HEK293 (cell line): ENCODE data around the gene IPCEF1.

ENCODE experiments used
- CTCF ChIA-PET: fragments of 350-600 bp; formaldehyde crosslinking; extraction: SDS; loops from one replicate; lab custom pipeline; 2021; ENCODE audit warnings: antibody characterized with exemption; lab: Yijun Ruan, JAX
- POLR2A ChIA-PET: fragments of 300-600 bp; formaldehyde crosslinking; extraction: SDS; loops from one replicate; lab custom pipeline; 2020; ENCODE audit warnings: antibody characterized with exemption, inconsistent platforms; lab: Yijun Ruan, JAX
- H3K27ac ChIP-seq: fragments of 200-500 bp; sonication (Bioruptor generic); 2 replicates; pipeline ENCODE4 v1.5.1; 2014; ENCODE audit warnings: low read depth, low read length, control low read depth, inconsistent platforms; ENCODE audit errors: extremely low read depth
- H3K36me3 ChIP-seq, 2 experiments: fragments of 200-500 bp in 1 of 2; sonication (Bioruptor generic) in 1 of 2; 1 replicate in 1 of 2; 2 replicates in 1 of 2; pipeline ENCODE4 v1.5.1; 2014 to 2017; ENCODE audit warnings: inconsistent platforms in 2 of 2, low read length in 2 of 2; ENCODE audit not compliant: control insufficient read depth in 2 of 2, insufficient read depth in 1 of 2
- H3K4me1 ChIP-seq: fragments of 200-500 bp; sonication (Bioruptor generic); 2 replicates; pipeline ENCODE4 v1.5.1; 2014; ENCODE audit warnings: mild to moderate bottlenecking, low read length, inconsistent platforms; ENCODE audit not compliant: control insufficient read depth, insufficient read depth
- H3K4me3 ChIP-seq: 2 replicates; pipeline ENCODE4 v1.5.1; 2011; ENCODE audit warnings: low read depth, mild to moderate bottlenecking, control low read depth, low read length, moderate library complexity
- H3K9me3 ChIP-seq: fragments of 200-500 bp; sonication (Bioruptor generic); 2 replicates; pipeline ENCODE4 v1.5.1; 2014; ENCODE audit warnings: low read depth, low read length, inconsistent platforms; ENCODE audit not compliant: control insufficient read depth, insufficient read depth
- FEZF1 ChIP-seq: fragments of 450-650 bp; formaldehyde crosslinking; IDR thresholded peaks from 2 replicates; pipeline ENCODE4 v1.5.1; 2016; ENCODE audit warnings: missing biosample characterization, missing genetic modification characterization
- GLI2 ChIP-seq: fragments of 450-650 bp; formaldehyde crosslinking; IDR thresholded peaks from 2 replicates; pipeline ENCODE4; 2017; ENCODE audit warnings: missing biosample characterization, missing genetic modification characterization, low read depth, borderline replicate concordance
- GLIS2 ChIP-seq: fragments of 450-650 bp; formaldehyde crosslinking; IDR thresholded peaks from 2 replicates; pipeline ENCODE4 v1.5.1; 2016; ENCODE audit warnings: missing biosample characterization, missing genetic modification characterization
- SCRT1 ChIP-seq: fragments of 450-650 bp; formaldehyde crosslinking; IDR thresholded peaks from 2 replicates; pipeline ENCODE4 v1.5.1; 2016; ENCODE audit warnings: missing biosample characterization, missing genetic modification characterization, borderline replicate concordance
- SP2 ChIP-seq: fragments of 450-650 bp; formaldehyde crosslinking; IDR thresholded peaks from 2 replicates; pipeline ENCODE4 v1.5.1; 2016; ENCODE audit warnings: missing biosample characterization, missing genetic modification characterization
- YY1 ChIP-seq: fragments of 450-650 bp; formaldehyde crosslinking; IDR thresholded peaks from 2 replicates; pipeline ENCODE4 v1.5.1; 2018; ENCODE audit warnings: missing biosample characterization, missing genetic modification characterization
- YY2 ChIP-seq: fragments of 450-650 bp; formaldehyde crosslinking; IDR thresholded peaks from 2 replicates; pipeline ENCODE4 v1.5.1; 2016; ENCODE audit warnings: missing biosample characterization, missing genetic modification characterization
- ZIC2 ChIP-seq: fragments of 450-650 bp; formaldehyde crosslinking; IDR thresholded peaks from 2 replicates; pipeline ENCODE4 v1.5.1; 2016; ENCODE audit warnings: missing biosample characterization, missing genetic modification characterization
- ZNF10 ChIP-seq: fragments of 450-650 bp; formaldehyde crosslinking; IDR thresholded peaks from 2 replicates; pipeline ENCODE4 v1.5.1; 2017; ENCODE audit warnings: missing biosample characterization, missing genetic modification characterization
- ZNF148 ChIP-seq: fragments of 450-650 bp; formaldehyde crosslinking; IDR thresholded peaks from 2 replicates; pipeline ENCODE4 v1.5.0; 2017; ENCODE audit warnings: missing biosample characterization, missing genetic modification characterization, borderline replicate concordance
- ZNF184 ChIP-seq: fragments of 450-650 bp; IDR thresholded peaks from 2 replicates; pipeline ENCODE4 v1.5.1; 2018; ENCODE audit warnings: missing biosample characterization, mild to moderate bottlenecking, missing genetic modification characterization
- ZNF211 ChIP-seq: fragments of 450-650 bp; formaldehyde crosslinking; IDR thresholded peaks from 2 replicates; pipeline ENCODE4 v1.5.1; 2016; ENCODE audit warnings: low read depth, missing biosample characterization, missing genetic modification characterization
- ZNF354C ChIP-seq: fragments of 450-650 bp; formaldehyde crosslinking; IDR thresholded peaks from 2 replicates; pipeline ENCODE4 v1.5.1; 2016; ENCODE audit warnings: missing biosample characterization, missing genetic modification characterization, low read depth, borderline replicate concordance
- ZNF362 ChIP-seq: fragments of 450-650 bp; formaldehyde crosslinking; IDR thresholded peaks from 2 replicates; pipeline ENCODE4 v1.5.1; 2016; ENCODE audit warnings: missing biosample characterization, missing genetic modification characterization
- ZNF473 ChIP-seq: fragments of 450-650 bp; formaldehyde crosslinking; IDR thresholded peaks from 2 replicates; pipeline ENCODE4 v1.5.1; 2017; ENCODE audit warnings: missing biosample characterization, missing genetic modification characterization
- ZNF488 ChIP-seq: fragments of 450-650 bp; formaldehyde crosslinking; IDR thresholded peaks from 2 replicates; pipeline ENCODE4 v1.5.1; 2016; ENCODE audit warnings: missing biosample characterization, missing genetic modification characterization
- ZNF529 ChIP-seq: fragments of 450-650 bp; formaldehyde crosslinking; IDR thresholded peaks from 2 replicates; pipeline ENCODE4 v1.5.1; 2017; ENCODE audit warnings: missing genetic modification characterization, missing biosample characterization; ENCODE audit not compliant: insufficient replicate concordance
- ZNF549 ChIP-seq: fragments of 450-650 bp; IDR thresholded peaks from 2 replicates; pipeline ENCODE4 v1.5.1; 2018; ENCODE audit warnings: missing biosample characterization, missing genetic modification characterization, mild to moderate bottlenecking, inconsistent platforms, moderate library complexity
- ZNF610 ChIP-seq: fragments of 450-650 bp; formaldehyde crosslinking; IDR thresholded peaks from 2 replicates; pipeline ENCODE4 v1.5.1; 2016; ENCODE audit warnings: missing biosample characterization, missing genetic modification characterization, borderline replicate concordance
- ZXDB ChIP-seq: fragments of 450-650 bp; formaldehyde crosslinking; IDR thresholded peaks from 2 replicates; pipeline ENCODE4 v1.5.1; 2016; ENCODE audit warnings: missing biosample characterization, missing genetic modification characterization
- TF ChIP-seq, protein P1 (sequence below): fragments of 450-650 bp; formaldehyde crosslinking; IDR thresholded peaks from 2 replicates; pipeline ENCODE4 v1.5.1; 2016; ENCODE audit warnings: missing biosample characterization, missing genetic modification characterization
- TF ChIP-seq, protein P2 (sequence below): fragments of 450-650 bp; formaldehyde crosslinking; IDR thresholded peaks from 2 replicates; pipeline ENCODE4; 2016; ENCODE audit warnings: missing biosample characterization, missing genetic modification characterization
- TF ChIP-seq, protein P3 (sequence below): fragments of 450-650 bp; formaldehyde crosslinking; IDR thresholded peaks from 2 replicates; pipeline ENCODE4 v1.5.1; 2016; ENCODE audit warnings: missing biosample characterization, missing genetic modification characterization
- TF ChIP-seq, protein P4 (sequence below): fragments of 450-650 bp; formaldehyde crosslinking; IDR thresholded peaks from 2 replicates; pipeline ENCODE4 v1.5.1; 2016; ENCODE audit warnings: missing biosample characterization, missing genetic modification characterization

IPCEF1 gene

GRCh38 chr6:154223296-154223695 lies 133.3 kb downstream of the IPCEF1 start (continued):
- TF ChIP-seq ZNF362 (tag by site-specific recombination) = no peak
- TF ChIP-seq, protein P1, sequence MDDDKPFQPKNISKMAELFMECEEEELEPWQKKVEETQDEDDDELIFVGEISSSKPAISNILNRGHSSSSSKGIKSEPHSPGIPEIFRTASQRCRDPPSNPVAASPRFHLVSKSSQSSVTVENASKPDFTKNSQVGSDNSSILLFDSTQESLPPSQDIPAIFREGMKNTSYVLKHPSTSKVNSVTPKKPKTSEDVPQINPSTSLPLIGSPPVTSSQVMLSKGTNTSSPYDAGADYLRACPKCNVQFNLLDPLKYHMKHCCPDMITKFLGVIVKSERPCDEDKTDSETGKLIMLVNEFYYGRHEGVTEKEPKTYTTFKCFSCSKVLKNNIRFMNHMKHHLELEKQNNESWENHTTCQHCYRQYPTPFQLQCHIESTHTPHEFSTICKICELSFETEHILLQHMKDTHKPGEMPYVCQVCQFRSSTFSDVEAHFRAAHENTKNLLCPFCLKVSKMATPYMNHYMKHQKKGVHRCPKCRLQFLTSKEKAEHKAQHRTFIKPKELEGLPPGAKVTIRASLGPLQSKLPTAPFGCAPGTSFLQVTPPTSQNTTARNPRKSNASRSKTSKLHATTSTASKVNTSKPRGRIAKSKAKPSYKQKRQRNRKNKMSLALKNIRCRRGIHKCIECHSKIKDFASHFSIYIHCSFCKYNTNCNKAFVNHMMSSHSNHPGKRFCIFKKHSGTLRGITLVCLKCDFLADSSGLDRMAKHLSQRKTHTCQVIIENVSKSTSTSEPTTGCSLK (tag by site-specific recombination) = no peak
- TF ChIP-seq ZNF184 = no peak
- TF ChIP-seq ZNF610 (tag by site-specific recombination) = no peak
- TF ChIP-seq SCRT1 = no peak

DNA sequence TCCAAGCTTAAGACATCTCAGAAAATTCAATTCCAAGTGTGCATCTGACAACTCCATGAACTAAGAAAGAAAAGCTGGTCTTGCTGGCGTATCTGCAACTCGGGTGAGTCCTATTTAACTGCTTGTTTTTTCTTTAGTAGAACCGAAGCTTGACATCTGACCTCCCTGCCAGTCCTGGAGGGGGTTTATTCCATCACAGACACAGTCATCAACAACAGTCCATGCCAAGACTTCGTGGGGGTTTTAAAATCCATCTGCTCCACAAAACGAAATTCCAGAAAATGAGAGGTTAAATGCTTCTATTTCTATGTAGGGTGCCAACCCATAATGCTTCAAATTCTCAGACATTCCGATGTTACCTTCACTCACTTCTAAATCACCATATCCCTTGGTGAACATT lies 133.9 kb downstream of the IPCEF1 start:
- ChIA-PET CTCF (no interaction called here), POLR2A (no interaction called here)
- TF ChIP-seq ZNF549 (no peak), SP2 (no peak), YY1 (tag by site-specific recombination) (no peak), ZNF211 (tag by site-specific recombination) (no peak), ZNF529 (no peak), ZNF354C (no peak), ZNF488 (no peak), ZIC2 (no peak), YY2 (tag by site-specific recombination) (no peak), ZNF473 (tag by site-specific recombination) (no peak), GLIS2 (tag by site-specific recombination) (no peak), ZNF148 (no peak), FEZF1 (tag by site-specific recombination) (no peak), ZNF10 (no peak), GLI2 (tag by site-specific recombination) (no peak), ZXDB (tag by site-specific recombination) (no peak)
- TF ChIP-seq, protein P2, sequence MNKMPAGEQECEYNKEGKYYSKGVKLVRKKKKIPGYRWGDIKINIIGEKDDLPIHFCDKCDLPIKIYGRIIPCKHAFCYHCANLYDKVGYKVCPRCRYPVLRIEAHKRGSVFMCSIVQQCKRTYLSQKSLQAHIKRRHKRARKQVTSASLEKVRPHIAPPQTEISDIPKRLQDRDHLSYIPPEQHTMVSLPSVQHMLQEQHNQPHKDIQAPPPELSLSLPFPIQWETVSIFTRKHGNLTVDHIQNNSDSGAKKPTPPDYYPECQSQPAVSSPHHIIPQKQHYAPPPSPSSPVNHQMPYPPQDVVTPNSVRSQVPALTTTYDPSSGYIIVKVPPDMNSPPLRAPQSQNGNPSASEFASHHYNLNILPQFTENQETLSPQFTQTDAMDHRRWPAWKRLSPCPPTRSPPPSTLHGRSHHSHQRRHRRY (tag by site-specific recombination) = no peak
- TF ChIP-seq, protein P3, sequence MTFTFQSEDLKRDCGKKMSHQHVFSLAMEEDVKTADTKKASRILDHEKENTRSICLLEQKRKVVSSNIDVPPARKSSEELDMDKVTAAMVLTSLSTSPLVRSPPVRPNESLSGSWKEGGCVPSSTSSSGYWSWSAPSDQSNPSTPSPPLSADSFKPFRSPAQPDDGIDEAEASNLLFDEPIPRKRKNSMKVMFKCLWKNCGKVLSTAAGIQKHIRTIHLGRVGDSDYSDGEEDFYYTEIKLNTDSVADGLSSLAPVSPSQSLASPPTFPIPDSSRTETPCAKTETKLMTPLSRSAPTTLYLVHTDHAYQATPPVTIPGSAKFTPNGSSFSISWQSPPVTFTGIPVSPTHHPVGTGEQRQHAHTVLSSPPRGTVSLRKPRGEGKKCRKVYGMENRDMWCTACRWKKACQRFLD (tag by site-specific recombination) = no peak
- TF ChIP-seq, protein P4, sequence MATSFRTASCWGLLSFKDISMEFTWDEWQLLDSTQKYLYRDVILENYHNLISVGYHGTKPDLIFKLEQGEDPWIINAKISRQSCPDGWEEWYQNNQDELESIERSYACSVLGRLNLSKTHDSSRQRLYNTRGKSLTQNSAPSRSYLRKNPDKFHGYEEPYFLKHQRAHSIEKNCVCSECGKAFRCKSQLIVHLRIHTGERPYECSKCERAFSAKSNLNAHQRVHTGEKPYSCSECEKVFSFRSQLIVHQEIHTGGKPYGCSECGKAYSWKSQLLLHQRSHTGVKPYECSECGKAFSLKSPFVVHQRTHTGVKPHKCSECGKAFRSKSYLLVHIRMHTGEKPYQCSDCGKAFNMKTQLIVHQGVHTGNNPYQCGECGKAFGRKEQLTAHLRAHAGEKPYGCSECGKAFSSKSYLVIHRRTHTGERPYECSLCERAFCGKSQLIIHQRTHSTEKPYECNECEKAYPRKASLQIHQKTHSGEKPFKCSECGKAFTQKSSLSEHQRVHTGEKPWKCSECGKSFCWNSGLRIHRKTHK (tag by site-specific recombination) = no peak
- H3K4me1 ChIP-seq = no peaks in the 10 kb centered on the region
- H3K9me3 ChIP-seq = no peaks in the 10 kb centered on the region
- no peak overlapping the region for H3K27ac ChIP-seq
- no peak overlapping the region for H3K4me3 ChIP-seq
- H3K36me3 ChIP-seq = no peaks in the 10 kb centered on the region
